Neutrophil (primary cell): ENCODE measurements around the gene SERPINA12.

Experiments used
- H3K27ac ChIP-seq: fragments of 200-600 bp; sonication (generic); 2 replicates; pipeline ENCODE4 v1.5.1; 2016; ENCODE audit warnings: mild to moderate bottlenecking, moderate library complexity
- H3K27me3 ChIP-seq: fragments of 200-600 bp; sonication (generic); 2 replicates; pipeline ENCODE4 v1.6.0; 2016; ENCODE audit warnings: mild to moderate bottlenecking
- H3K36me3 ChIP-seq: fragments of 200-600 bp; sonication (generic); 2 replicates; pipeline ENCODE4 v1.5.1; 2017
- H3K4me1 ChIP-seq, 2 experiments: fragments of 200-600 bp in 1 of 2; sonication (generic) in 1 of 2; 1 replicate in 1 of 2; 2 replicates in 1 of 2; pipeline versions ENCODE4 v1.5.1 to v1.6.1; 2013 to 2016; ENCODE audit warnings: low read depth in 1 of 2, low read length in 1 of 2, mild to moderate bottlenecking in 1 of 2, moderate library complexity in 1 of 2; ENCODE audit not compliant: control insufficient read depth in 1 of 2, insufficient read depth in 1 of 2
- H3K4me3 ChIP-seq, 2 experiments: fragments of 200-600 bp in 1 of 2; sonication (generic) in 1 of 2; 1 replicate in 1 of 2; 2 replicates in 1 of 2; pipeline ENCODE4 v1.5.1; 2013 to 2016; ENCODE audit warnings: low read depth in 1 of 2, low read length in 1 of 2, mild to moderate bottlenecking in 1 of 2, moderate library complexity in 1 of 2
- H3K9me3 ChIP-seq: fragments of 200-600 bp; sonication (generic); 2 replicates; pipeline ENCODE4 v1.5.1; 2016
- CTCF ChIP-seq: fragments of 200-600 bp; sonication (generic); IDR thresholded peaks from 2 replicates; pipeline ENCODE4 v1.5.1; 2016; ENCODE audit warnings: antibody characterized with exemption

Gene SERPINA12

GRCh38 chr14:94455928-94456327 is 53.3 kb downstream of the SERPINA12 start:
- no peak overlapping the region for H3K4me3 ChIP-seq
- no peaks in the 10 kb centered on the region for H3K9me3 ChIP-seq
- no peaks in the 10 kb centered on the region for H3K36me3 ChIP-seq
- H3K4me1 ChIP-seq: no peaks in the 10 kb centered on the region
- TF ChIP-seq CTCF: no peak
- H3K27me3 ChIP-seq: peaks cover 28% of the 10 kb centered on the region
- H3K27ac ChIP-seq: no peak overlapping the region

GRCh38 chr14:94451826-94452225 is 57.4 kb downstream of the SERPINA12 start:
- Histone ChIP-seq H3K36me3 (no peaks in the 10 kb centered on the region), H3K27me3 (peaks cover 56% of the 10 kb centered on the region), H3K4me1 (no peaks in the 10 kb centered on the region), H3K4me3 (no peak overlapping the region), H3K27ac (no peak overlapping the region), H3K9me3 (no peaks in the 10 kb centered on the region)
- TF ChIP-seq CTCF: no peak

- Histone ChIP-seq H3K9me3 (no peaks in the 10 kb centered on the region), H3K27me3 (peaks cover 61% of the 10 kb centered on the region), H3K4me1 (no peaks in the 10 kb centered on the region), H3K4me3 (no peak overlapping the region), H3K36me3 (no peaks in the 10 kb centered on the region), H3K27ac (no peak overlapping the region)
- no peak for TF ChIP-seq CTCF
Measured at GRCh38 chr14:94451091-94451771, 58.0 kb downstream of the SERPINA12 start.

- Histone ChIP-seq H3K4me3 (no peak overlapping the region), H3K27me3 (peaks cover 62% of the 10 kb centered on the region), H3K36me3 (no peaks in the 10 kb centered on the region), H3K4me1 (no peaks in the 10 kb centered on the region), H3K9me3 (no peaks in the 10 kb centered on the region), H3K27ac (no peak overlapping the region)
- TF ChIP-seq CTCF: no peak
Measured at GRCh38 chr14:94450722-94451090, 58.6 kb downstream of the SERPINA12 start.

GRCh38 chr14:94449930-94450329 is 59.3 kb downstream of the SERPINA12 start:
- H3K27me3 ChIP-seq: peaks cover 56% of the 10 kb centered on the region
- no peak overlapping the region for H3K4me3 ChIP-seq
- no peaks in the 10 kb centered on the region for H3K36me3 ChIP-seq
- no peak for TF ChIP-seq CTCF
- H3K27ac ChIP-seq: no peak overlapping the region
- no peaks in the 10 kb centered on the region for H3K4me1 ChIP-seq
- H3K9me3 ChIP-seq: no peaks in the 10 kb centered on the region
